Measurements from ENCODE around the gene RAB18. TPM values are rescaled to one million over a fixed set of nuclear protein-coding genes. Genes with fewer than 3 reads are reported as not detected.

The RAB18 gene
- total RNA-seq, 1 donor from 2014 or later = 162 TPM

DNA sequence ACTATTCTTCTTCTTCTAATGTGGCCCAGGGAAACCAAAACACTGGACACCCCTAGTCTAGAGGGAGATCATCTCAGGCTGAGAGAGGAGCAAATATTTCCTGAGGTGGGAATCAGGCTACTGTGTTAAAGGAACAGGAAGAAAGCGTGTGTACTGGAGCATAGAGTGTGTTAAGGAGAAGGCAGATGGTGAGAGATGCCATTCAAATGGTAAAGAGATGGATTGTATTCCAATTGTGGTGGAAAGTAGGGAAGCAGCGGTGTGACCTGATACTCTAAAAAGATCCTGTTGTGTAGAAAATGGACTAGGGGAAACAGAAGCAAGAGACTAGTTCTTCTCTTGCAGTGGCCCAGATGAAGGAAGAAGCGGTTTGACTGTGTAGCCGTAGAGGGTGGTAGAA lies 31.2 kb downstream of the RAB18 start:
- peaks cover 28% of the 10 kb centered on the region for H3K36me3 ChIP-seq (ENCODE audit: insufficient read depth, low read length)
- Mint-ChIP-seq H3K27me3 (ENCODE audit: low read depth, unreplicated experiment) (no peaks in the 10 kb centered on the region), H3K4me1 (ENCODE audit: low read depth, unreplicated experiment) (no peaks in the 10 kb centered on the region), H3K36me3 (ENCODE audit: low read depth, unreplicated experiment) (no peaks in the 10 kb centered on the region), H3K9me3 (ENCODE audit: unreplicated experiment) (no peaks in the 10 kb centered on the region), H3K27ac (ENCODE audit: unreplicated experiment) (no peak overlapping the region), H3K4me3 (ENCODE audit: unreplicated experiment) (no peak overlapping the region)
- no peak overlapping the region for H3K9ac ChIP-seq (ENCODE audit: low read length)
- H3K79me2 ChIP-seq (ENCODE audit: insufficient read depth, low read length) = peaks cover 32% of the 10 kb centered on the region
- H3K4me1 ChIP-seq (ENCODE audit: insufficient read depth, low read length) = no peaks in the 10 kb centered on the region
- no peak overlapping the region for H3K27ac ChIP-seq (ENCODE audit: low read depth, low read length)
- H3K27me3 ChIP-seq (ENCODE audit: insufficient read depth, low read length) = no peaks in the 10 kb centered on the region
- H3K4me3 ChIP-seq (ENCODE audit: insufficient read depth, low read depth, low read length) = no peak overlapping the region
- peaks cover 27% of the 10 kb centered on the region for H4K20me1 ChIP-seq (ENCODE audit: insufficient read depth, low read length)
- TF ChIP-seq, protein P1, sequence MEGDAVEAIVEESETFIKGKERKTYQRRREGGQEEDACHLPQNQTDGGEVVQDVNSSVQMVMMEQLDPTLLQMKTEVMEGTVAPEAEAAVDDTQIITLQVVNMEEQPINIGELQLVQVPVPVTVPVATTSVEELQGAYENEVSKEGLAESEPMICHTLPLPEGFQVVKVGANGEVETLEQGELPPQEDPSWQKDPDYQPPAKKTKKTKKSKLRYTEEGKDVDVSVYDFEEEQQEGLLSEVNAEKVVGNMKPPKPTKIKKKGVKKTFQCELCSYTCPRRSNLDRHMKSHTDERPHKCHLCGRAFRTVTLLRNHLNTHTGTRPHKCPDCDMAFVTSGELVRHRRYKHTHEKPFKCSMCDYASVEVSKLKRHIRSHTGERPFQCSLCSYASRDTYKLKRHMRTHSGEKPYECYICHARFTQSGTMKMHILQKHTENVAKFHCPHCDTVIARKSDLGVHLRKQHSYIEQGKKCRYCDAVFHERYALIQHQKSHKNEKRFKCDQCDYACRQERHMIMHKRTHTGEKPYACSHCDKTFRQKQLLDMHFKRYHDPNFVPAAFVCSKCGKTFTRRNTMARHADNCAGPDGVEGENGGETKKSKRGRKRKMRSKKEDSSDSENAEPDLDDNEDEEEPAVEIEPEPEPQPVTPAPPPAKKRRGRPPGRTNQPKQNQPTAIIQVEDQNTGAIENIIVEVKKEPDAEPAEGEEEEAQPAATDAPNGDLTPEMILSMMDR (IDR thresholded peaks at IDR 0.05; ENCODE audit: insufficient read depth, low read depth, low read length) = no peak
- no peak for TF ChIP-seq EZH2 (IDR thresholded peaks at IDR 0.05; ENCODE audit: insufficient read depth, low read length)
- no peak for DNase-seq (ENCODE audit: low read depth)
- H3K9me3 ChIP-seq (ENCODE audit: insufficient read depth, low read depth, low read length) = no peaks in the 10 kb centered on the region
- no peak for FAIRE-seq
- no peak overlapping the region for H3K4me2 ChIP-seq (ENCODE audit: low read length)
- H2AFZ ChIP-seq (ENCODE audit: low read depth, low read length) = no peak overlapping the region

DNA sequence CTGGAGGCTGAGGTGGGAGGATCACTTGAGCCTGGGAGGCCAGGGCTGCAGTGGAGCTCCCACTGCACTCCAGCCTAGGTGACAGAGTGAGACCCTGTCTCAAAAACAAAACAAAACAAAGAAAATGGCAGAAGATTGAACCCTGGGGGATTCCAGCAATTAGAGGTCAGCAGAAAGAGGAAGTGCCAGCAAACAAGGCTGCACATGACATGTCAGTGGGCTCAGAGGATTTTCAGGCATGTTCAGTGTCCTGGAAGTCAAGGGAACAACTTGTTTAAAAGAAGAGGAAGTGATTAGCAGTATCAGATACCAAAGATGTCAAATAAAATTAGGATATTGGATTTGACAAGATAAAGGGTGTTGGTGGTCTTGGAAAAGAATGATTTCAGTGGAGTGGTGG lies 32.3 kb downstream of the RAB18 start:
- peaks cover 22% of the 10 kb centered on the region for H4K20me1 ChIP-seq (ENCODE audit: insufficient read depth, low read length)
- H3K27ac Mint-ChIP-seq (ENCODE audit: unreplicated experiment) = no peak overlapping the region
- H3K4me1 ChIP-seq (ENCODE audit: insufficient read depth, low read length) = no peaks in the 10 kb centered on the region
- H3K9ac ChIP-seq (ENCODE audit: low read length) = no peak overlapping the region
- H3K36me3 ChIP-seq (ENCODE audit: insufficient read depth, low read length) = peaks cover 28% of the 10 kb centered on the region
- no peaks in the 10 kb centered on the region for H3K27me3 Mint-ChIP-seq (ENCODE audit: low read depth, unreplicated experiment)
- no peak overlapping the region for H3K4me3 Mint-ChIP-seq (ENCODE audit: unreplicated experiment)
- H3K9me3 Mint-ChIP-seq (ENCODE audit: unreplicated experiment) = no peaks in the 10 kb centered on the region
- no peaks in the 10 kb centered on the region for H3K36me3 Mint-ChIP-seq (ENCODE audit: low read depth, unreplicated experiment)
- no peak overlapping the region for H3K27ac ChIP-seq (ENCODE audit: low read depth, low read length)
- DNase-seq (ENCODE audit: low read depth) (no peak), FAIRE-seq (no peak)
- TF ChIP-seq EZH2 (IDR thresholded peaks at IDR 0.05; ENCODE audit: insufficient read depth, low read length) = no peak
- TF ChIP-seq, protein P1 (IDR thresholded peaks at IDR 0.05; ENCODE audit: insufficient read depth, low read depth, low read length) = no peak
- H3K27me3 ChIP-seq (ENCODE audit: insufficient read depth, low read length) = no peaks in the 10 kb centered on the region
- H3K79me2 ChIP-seq (ENCODE audit: insufficient read depth, low read length) = peaks cover 22% of the 10 kb centered on the region
- no peaks in the 10 kb centered on the region for H3K4me1 Mint-ChIP-seq (ENCODE audit: low read depth, unreplicated experiment)
- H3K4me3 ChIP-seq (ENCODE audit: insufficient read depth, low read depth, low read length) = no peak overlapping the region
- H3K9me3 ChIP-seq (ENCODE audit: insufficient read depth, low read depth, low read length) = no peaks in the 10 kb centered on the region
- H2AFZ ChIP-seq (ENCODE audit: low read depth, low read length) = no peak overlapping the region
- H3K4me2 ChIP-seq (ENCODE audit: low read length) = no peak overlapping the region

DNA sequence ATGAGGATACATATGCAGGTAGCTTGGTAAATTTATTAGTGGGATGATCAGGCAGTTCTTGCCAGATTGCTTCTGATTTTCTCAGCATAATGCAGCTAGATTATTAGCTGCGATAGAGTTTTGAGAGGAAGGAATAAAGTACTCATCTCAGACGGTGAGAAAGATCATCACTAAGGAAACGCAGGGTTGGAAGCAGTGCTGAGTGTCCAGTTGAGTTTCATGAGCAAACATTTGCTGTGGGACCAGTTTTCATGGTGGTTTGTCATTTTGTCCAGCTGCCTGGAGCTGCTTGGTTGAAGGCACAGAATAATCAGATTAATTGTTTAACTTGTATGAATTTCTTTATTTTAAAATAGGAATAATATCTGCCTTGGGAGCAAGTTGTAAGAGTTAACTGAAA lies 33.1 kb downstream of the RAB18 start:
- DNase-seq (ENCODE audit: low read depth) = no peak
- H3K36me3 Mint-ChIP-seq (ENCODE audit: low read depth, unreplicated experiment) = no peaks in the 10 kb centered on the region
- peaks cover 17% of the 10 kb centered on the region for H4K20me1 ChIP-seq (ENCODE audit: insufficient read depth, low read length)
- no peaks in the 10 kb centered on the region for H3K9me3 ChIP-seq (ENCODE audit: insufficient read depth, low read depth, low read length)
- no peak overlapping the region for H3K27ac ChIP-seq (ENCODE audit: low read depth, low read length)
- H3K27me3 ChIP-seq (ENCODE audit: insufficient read depth, low read length) = no peaks in the 10 kb centered on the region
- H2AFZ ChIP-seq (ENCODE audit: low read depth, low read length) = no peak overlapping the region
- H3K4me3 Mint-ChIP-seq (ENCODE audit: unreplicated experiment) = no peak overlapping the region
- peaks cover 28% of the 10 kb centered on the region for H3K36me3 ChIP-seq (ENCODE audit: insufficient read depth, low read length)
- no peaks in the 10 kb centered on the region for H3K4me1 ChIP-seq (ENCODE audit: insufficient read depth, low read length)
- no peak for TF ChIP-seq EZH2 (IDR thresholded peaks at IDR 0.05; ENCODE audit: insufficient read depth, low read length)
- TF ChIP-seq, protein P1 (IDR thresholded peaks at IDR 0.05; ENCODE audit: insufficient read depth, low read depth, low read length) = no peak
- H3K9ac ChIP-seq (ENCODE audit: low read length) = no peak overlapping the region
- no peak overlapping the region for H3K4me3 ChIP-seq (ENCODE audit: insufficient read depth, low read depth, low read length)
- H3K27me3 Mint-ChIP-seq (ENCODE audit: low read depth, unreplicated experiment) = no peaks in the 10 kb centered on the region
- H3K4me2 ChIP-seq (ENCODE audit: low read length) = no peak overlapping the region
- FAIRE-seq = no peak
- H3K27ac Mint-ChIP-seq (ENCODE audit: unreplicated experiment) = no peak overlapping the region
- H3K79me2 ChIP-seq (ENCODE audit: insufficient read depth, low read length) = peaks cover 14% of the 10 kb centered on the region
- H3K4me1 Mint-ChIP-seq (ENCODE audit: low read depth, unreplicated experiment) = peaks cover 1% of the 10 kb centered on the region
- H3K9me3 Mint-ChIP-seq (ENCODE audit: unreplicated experiment) = no peaks in the 10 kb centered on the region

All from astrocyte (in vitro differentiated cells and primary cell).